DMS53 (cell line): Measurements from ENCODE around the gene DOCK4.
"Not testable (repeated sequence)": the region's sequence is repeated elsewhere in the genome, so short reads cannot be mapped to it uniquely, and the experiment has no call there.

ENCODE experiments used
- DNase-seq: peaks from one replicate; lab custom pipeline; 2025; lab: John Stamatoyannopoulos, UW

The DOCK4 gene

GRCh38 chr7:112206238-112206990, at the start of gene DOCK4, which contains the start of gene ZNF277:
TSS of gene DOCK4 (minus strand) at chr7:112206399. CDS start at chr7:112206138, 261 bp downstream.
TSS of gene ZNF277 (plus strand) at chr7:112206695. CDS start at chr7:112206717, 22 bp downstream.
- DNase-seq, result peak; percentile 100

GRCh38 chr7:112255388-112255720, 49.2 kb upstream of the DOCK4 start:
- no peak for DNase-seq

- no peak for DNase-seq
These were observed 48.6 kb upstream of the DOCK4 start for GRCh38 chr7:112254709-112255387.

GRCh38 chr7:112254156-112254555, 48.0 kb upstream of the DOCK4 start:
- DNase-seq, result peak; percentile 26

- DNase-seq, result no peak
These were observed 46.5 kb upstream of the DOCK4 start for GRCh38 chr7:112252691-112253090.

GRCh38 chr7:112252141-112252540, 45.9 kb upstream of the DOCK4 start:
- DNase-seq, result no peak

GRCh38 chr7:112249967-112250366, 43.8 kb upstream of the DOCK4 start:
- not testable (repeated sequence) for DNase-seq

- DNase-seq, result no peak
These were observed 42.4 kb upstream of the DOCK4 start for GRCh38 chr7:112248598-112248997.

- DNase-seq, result no peak
These were observed 32.8 kb upstream of the DOCK4 start for GRCh38 chr7:112238852-112239610.

GRCh38 chr7:112238330-112238729, 32.1 kb upstream of the DOCK4 start:
- DNase-seq, result no peak

- no peak for DNase-seq
These were observed 30.4 kb upstream of the DOCK4 start for GRCh38 chr7:112236597-112236996.

GRCh38 chr7:112234147-112234546, 27.9 kb upstream of the DOCK4 start:
- no peak for DNase-seq

GRCh38 chr7:112233048-112233697, 27.0 kb upstream of the DOCK4 start:
- DNase-seq, result peak; percentile 11

- DNase-seq, result no peak
These were observed 26.2 kb upstream of the DOCK4 start for GRCh38 chr7:112232212-112232978.

- DNase-seq, result no peak
These were observed 22.4 kb upstream of the DOCK4 start for GRCh38 chr7:112228632-112229031.

- no peak for DNase-seq
These were observed 20.6 kb upstream of the DOCK4 start for GRCh38 chr7:112226701-112227276.

- no peak for DNase-seq
These were observed 18.8 kb upstream of the DOCK4 start for GRCh38 chr7:112225006-112225405.

- DNase-seq, result no peak
These were observed 18.0 kb upstream of the DOCK4 start for GRCh38 chr7:112224186-112224585.

GRCh38 chr7:112223310-112223709, 17.1 kb upstream of the DOCK4 start:
- no peak for DNase-seq

GRCh38 chr7:112220877-112221434, 14.8 kb upstream of the DOCK4 start:
- DNase-seq, result no peak

GRCh38 chr7:112215787-112216186, 9.6 kb upstream of the DOCK4 start:
- DNase-seq, result no peak
